ENCODE data around the gene ATF4.

The ATF4 gene

DNA sequence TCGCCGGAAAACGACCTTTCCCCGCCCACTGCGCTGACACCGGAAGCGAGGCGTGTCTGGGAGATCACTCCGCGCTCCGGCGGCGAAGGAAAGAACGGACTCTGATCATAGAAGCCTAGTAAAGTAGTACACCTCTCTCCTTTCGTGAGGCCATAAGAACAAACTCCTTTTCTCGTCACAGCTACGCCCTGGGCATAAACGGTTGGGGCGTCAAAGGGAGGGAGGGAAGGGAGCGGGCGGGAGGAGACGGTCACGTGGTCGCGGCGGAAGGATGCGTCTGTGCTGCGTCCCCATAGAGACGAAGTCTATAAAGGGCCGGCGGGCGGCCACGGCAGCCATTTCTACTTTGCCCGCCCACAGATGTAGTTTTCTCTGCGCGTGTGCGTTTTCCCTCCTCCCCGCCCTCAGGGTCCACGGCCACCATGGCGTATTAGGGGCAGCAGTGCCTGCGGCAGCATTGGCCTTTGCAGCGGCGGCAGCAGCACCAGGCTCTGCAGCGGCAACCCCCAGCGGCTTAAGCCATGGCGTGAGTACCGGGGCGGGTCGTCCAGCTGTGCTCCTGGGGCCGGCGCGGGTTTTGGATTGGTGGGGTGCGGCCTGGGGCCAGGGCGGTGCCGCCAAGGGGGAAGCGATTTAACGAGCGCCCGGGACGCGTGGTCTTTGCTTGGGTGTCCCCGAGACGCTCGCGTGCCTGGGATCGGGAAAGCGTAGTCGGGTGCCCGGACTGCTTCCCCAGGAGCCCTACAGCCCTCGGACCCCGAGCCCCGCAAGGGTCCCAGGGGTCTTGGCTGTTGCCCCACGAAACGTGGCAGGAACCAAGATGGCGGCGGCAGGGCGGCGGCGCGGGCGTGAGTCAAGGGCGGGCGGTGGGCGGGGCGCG is at the start of gene ATF4:
Gene ATF4 (plus strand): TSS at position 337 of the 880 bp plus-strand sequence. CDS start 884 bp downstream, outside the sequence.
- DNase-seq (ENCODE audit: low read depth in 2 of 2) = peak; percentile 76 to 82

DNA sequence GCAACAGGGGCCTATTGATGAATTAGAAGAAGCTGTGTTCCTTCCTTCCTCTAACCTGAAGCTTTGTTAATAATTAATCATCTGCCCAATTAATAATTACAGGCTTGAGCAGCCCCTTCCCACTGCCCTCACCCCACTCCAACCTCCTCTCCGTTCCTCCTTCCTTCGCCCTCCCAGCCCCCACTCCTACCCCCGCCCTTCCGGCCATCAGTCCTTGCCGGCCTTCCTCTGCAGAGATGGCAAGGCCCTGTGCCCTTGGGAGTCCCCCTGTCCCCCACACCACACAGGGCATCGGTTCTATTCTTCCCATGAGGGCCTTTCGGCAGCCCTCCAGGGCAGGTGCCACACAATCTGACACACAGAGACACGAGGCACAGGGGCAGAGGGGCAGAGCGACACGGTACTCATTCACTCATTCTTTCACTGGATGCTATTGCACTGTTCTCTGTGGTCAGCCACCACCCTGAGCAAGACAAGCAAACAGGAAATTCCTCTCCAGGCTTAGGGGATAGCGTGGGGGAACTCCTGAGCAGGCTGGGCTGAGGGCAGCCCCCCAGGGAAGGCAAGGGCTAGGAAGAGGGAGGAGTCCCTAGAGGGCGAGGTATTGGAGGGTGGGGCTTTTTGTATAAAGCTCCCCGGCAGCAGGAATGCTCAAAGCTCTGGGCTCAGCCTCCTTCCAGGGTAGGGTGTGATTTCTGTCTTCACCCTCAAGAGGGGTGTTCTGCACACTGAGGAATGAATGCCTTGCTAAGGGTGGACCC is 48.8 kb upstream of the ATF4 start:
- no peak for DNase-seq (ENCODE audit: low read depth in 2 of 2)

- DNase-seq (ENCODE audit: low read depth in 2 of 2) = no peak
Observed at GRCh38 chr22:39472570-39473556, 47.5 kb upstream of the ATF4 start.

DNA sequence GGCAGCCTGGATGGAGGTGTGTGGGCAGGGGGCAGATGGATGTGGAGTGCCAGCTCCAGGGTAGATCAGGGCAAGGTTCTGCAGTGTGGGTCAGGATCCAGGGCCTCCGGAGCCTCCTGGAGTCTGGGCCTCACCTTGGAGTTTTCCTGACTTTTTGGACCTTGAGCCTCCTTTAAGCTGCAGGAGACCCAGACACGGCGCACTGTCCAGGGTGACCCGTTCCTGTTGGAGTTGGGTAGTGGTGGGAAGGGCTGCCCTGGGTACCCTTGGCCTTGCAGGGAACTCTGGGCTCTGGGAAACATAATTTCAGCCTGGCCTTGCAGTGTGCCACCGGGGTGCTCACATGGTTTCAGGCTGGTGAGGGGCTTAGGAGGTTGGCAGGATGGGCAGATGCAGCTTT is 46.5 kb upstream of the ATF4 start:
- no peak for DNase-seq (ENCODE audit: low read depth in 2 of 2)

- no peak for DNase-seq (ENCODE audit: low read depth in 2 of 2)
Observed at GRCh38 chr22:39474351-39475111, 45.8 kb upstream of the ATF4 start.

DNA sequence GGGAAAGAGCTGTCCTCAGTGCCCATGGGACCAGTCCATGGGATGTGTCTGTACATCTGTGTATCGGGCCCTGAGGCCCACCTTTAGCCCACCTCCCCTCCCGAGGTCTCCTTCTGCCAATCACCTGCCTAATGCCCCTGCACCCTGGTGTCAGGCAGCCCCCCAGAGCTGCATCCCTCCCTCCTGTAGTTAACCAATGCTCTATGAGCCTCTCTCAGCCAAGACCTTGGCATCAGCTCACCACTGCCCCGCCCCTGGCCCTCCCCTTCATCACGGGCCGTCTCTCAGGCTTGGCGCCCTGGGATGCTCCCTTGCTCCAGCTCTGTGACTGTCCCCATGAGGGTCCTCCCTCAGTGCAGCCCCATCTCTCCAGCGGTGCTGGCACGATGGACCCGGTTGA is 45.0 kb upstream of the ATF4 start:
- DNase-seq (ENCODE audit: low read depth in 2 of 2) = no peak

- no peak for DNase-seq (ENCODE audit: low read depth in 2 of 2)
Observed at GRCh38 chr22:39475902-39476301, 44.5 kb upstream of the ATF4 start.

DNA sequence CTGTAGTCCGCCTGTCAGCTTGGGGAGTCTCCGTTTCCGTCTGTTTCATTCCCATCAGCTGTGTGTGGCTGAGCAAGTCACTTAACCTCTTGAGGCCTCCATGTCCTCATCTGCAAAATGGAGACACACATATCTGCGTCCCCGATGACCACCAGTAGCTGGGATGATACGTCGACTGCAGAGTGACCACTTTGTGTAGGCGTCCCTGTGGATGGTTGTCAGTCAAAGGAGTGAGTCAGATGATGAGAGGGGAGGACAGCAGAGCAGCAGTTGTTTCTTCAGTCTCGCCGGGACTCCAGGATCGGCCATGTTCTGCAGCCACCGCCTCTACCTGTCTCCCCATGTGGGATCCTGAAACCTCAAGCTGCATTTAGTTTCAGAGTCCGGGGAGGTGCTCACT is 43.7 kb upstream of the ATF4 start:
- DNase-seq (ENCODE audit: low read depth in 2 of 2) = no peak

GRCh38 chr22:39477542-39477941 is 42.8 kb upstream of the ATF4 start:
- no peak for DNase-seq (ENCODE audit: low read depth in 2 of 2)

DNA sequence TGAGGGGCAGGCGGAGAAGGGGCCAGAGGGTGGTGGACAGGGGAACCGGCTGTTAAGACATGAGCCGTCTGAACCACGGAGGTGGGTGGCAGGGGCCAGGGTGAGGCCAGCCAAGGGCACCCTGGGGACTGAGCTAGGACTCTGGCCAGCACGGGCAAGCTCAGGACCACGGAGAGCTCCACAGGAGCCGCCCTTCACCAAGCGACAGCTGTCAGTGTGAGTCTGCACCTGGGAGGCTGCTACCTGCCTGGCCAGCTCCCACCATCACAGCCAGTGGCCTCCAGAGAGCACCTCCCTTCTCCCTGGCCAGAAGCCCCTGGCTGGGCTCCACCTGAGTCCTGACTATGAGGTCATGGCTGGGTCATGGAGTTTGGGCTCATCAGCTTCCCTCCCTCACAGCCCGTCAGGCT is 41.9 kb upstream of the ATF4 start:
- DNase-seq (ENCODE audit: low read depth in 2 of 2) = no peak

DNA sequence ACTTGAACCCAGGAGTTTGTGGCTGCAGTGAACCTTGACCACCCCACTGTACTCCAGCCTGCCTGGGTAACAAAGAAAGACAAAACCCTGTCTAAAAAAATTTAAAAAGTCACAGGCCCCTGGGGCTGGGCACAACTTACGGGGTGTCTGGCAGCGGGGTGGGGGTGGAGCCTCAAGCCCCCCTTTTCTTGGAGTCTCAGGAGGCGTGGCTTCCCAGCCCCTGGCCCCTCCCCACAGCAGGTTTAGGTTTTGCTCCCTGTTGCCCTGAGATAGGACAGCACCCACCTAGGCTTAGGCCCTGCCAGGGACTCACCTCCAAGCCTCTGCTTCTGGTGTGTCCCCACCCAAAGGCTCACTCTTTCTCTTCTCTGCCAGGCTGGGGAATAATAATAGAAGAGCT is 41.1 kb upstream of the ATF4 start:
- DNase-seq (ENCODE audit: low read depth in 2 of 2) = no peak

DNA sequence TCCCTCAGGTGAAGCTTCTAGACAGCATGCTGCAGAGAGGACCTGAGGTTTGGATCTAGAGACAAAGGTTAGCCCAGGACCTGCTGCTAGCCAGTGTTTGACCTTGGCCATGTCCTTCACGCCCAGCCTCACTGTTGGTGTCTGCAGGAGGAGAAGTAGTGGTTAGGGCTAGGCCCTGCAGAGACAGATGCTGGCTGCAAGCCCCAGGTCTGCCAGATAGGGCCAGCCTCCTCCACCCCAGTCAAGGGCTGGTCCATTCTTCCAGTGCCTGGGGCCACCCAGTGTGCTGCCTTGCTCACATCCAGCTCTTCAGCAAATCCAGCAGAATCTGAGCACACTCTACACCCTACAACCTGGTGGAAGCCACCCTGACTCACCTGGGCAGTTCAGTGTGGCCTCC is 39.8 kb upstream of the ATF4 start:
- DNase-seq (ENCODE audit: low read depth in 2 of 2) = no peak

GRCh38 chr22:39481054-39481453 is 39.3 kb upstream of the ATF4 start:
- DNase-seq (ENCODE audit: low read depth in 2 of 2) = no peak

DNA sequence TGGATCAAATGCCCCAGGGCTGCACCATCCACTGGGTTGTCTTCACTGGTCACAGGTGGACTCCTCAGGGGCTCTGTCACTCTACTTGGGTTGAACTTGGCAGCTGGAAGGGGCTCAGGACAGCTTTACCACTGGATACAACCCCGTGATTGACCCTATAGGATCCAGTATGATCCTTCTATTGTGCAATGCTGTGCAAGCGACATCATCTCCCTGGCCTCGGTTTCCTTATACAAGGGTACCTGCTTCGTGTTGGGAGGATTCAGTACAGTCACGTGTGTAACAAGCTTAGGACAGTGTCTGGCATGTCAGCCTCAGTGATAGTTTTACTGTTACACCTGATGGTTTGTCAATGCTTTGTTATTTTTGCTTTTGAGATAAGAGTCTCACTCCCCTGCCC is 38.8 kb upstream of the ATF4 start:
- DNase-seq (ENCODE audit: low read depth in 2 of 2) = no peak

GRCh38 chr22:39482768-39483167 is 37.6 kb upstream of the ATF4 start:
- DNase-seq (ENCODE audit: low read depth in 2 of 2) = no peak

DNA sequence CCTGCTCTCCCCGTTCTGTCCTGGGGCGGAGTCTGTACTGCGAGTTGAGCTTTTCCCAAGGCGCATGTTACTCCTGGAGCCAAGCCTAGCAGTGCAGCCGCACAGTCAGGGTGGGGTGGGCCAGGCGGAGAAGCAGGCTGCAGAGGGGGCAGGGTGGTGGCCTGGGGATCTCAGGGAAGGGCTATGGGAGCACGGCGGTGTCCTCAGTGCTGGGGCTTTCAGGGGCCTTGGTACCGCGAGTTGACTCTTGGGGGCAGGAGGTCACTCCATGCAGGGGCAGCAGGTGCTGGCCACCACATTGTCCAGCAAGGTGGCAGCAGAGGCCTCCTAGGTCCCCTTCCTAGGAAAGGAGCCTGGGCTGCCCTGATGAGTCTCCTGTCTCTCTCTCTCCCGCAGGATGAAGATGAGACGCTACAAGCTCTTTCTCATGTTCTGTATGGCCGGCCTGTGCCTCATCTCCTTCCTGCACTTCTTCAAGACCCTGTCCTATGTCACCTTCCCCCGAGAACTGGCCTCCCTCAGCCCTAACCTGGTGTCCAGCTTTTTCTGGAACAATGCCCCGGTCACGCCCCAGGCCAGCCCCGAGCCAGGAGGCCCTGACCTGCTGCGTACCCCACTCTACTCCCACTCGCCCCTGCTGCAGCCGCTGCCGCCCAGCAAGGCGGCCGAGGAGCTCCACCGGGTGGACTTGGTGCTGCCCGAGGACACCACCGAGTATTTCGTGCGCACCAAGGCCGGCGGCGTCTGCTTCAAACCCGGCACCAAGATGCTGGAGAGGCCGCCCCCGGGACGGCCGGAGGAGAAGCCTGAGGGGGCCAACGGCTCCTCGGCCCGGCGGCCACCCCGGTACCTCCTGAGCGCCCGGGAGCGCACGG is 33.2 kb upstream of the ATF4 start:
- no peak for DNase-seq (ENCODE audit: low read depth in 2 of 2)

DNA sequence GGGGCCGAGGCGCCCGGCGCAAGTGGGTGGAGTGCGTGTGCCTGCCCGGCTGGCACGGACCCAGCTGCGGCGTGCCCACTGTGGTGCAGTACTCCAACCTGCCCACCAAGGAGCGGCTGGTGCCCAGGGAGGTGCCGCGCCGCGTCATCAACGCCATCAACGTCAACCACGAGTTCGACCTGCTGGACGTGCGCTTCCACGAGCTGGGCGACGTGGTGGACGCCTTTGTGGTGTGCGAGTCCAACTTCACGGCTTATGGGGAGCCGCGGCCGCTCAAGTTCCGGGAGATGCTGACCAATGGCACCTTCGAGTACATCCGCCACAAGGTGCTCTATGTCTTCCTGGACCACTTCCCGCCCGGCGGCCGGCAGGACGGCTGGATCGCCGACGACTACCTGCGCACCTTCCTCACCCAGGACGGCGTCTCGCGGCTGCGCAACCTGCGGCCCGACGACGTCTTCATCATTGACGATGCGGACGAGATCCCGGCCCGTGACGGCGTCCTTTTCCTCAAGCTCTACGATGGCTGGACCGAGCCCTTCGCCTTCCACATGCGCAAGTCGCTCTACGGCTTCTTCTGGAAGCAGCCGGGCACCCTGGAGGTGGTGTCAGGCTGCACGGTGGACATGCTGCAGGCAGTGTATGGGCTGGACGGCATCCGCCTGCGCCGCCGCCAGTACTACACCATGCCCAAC is 32.4 kb upstream of the ATF4 start:
- DNase-seq (ENCODE audit: low read depth in 2 of 2) = no peak

DNA sequence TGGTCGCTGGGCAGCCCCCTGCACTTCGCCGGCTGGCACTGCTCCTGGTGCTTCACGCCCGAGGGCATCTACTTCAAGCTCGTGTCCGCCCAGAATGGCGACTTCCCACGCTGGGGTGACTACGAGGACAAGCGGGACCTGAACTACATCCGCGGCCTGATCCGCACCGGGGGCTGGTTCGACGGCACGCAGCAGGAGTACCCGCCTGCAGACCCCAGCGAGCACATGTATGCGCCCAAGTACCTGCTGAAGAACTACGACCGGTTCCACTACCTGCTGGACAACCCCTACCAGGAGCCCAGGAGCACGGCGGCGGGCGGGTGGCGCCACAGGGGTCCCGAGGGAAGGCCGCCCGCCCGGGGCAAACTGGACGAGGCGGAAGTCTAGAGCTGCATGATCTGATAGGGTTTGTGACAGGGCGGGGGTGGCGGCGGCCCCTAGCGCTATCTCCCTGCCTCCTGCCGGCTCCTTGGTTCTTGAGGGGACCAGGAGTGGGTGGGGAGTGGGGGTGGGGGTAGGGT is 31.7 kb upstream of the ATF4 start:
- no peak for DNase-seq (ENCODE audit: low read depth in 2 of 2)
